ENCODE data around the gene DHX34. TPM values are rescaled to one million over a fixed set of nuclear protein-coding genes. Genes with fewer than 3 reads are reported as not detected.

Gene DHX34
- total and polyA plus RNA-seq, 9 donors, result 2.6 to 21.3 (median 15.3) TPM

DNA sequence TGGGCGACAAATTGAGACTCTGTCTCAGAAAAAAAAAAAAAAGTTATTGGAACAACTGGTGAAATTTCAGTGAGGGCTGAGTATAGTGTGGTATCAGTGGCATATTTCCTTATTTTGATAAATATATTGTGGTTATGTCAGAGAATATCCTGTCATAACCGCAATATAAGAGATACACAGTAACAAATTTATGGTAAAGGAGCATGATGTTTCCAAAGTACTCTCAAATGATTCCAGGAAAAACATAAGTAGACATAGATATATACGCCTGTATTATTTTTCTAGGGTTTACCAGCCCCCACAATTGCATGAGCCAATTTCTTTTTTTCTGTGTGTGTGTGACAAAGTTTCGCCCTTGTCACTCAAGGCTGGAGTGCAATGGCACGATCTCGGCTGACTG lies 45.1 kb upstream of the DHX34 start:
- Histone ChIP-seq H3K4me1 (ENCODE audit: insufficient read depth) (no peaks in the 10 kb centered on the region), H3K36me3 (no peaks in the 10 kb centered on the region), H3K4me3 (no peak overlapping the region), H3K27me3 (no peaks in the 10 kb centered on the region), H3K9me3 (no peaks in the 10 kb centered on the region), H3K27ac (no peak overlapping the region)
- intact Hi-C loops (cut with DNase I), result loop anchor here in 2 of 4 donors (10.0 kb wide), 2 partner anchors 101 to 111 kb away; partner anchors contain the start of gene MEIS3 (in 1 of the 2)
- 79 to 92% (median 86%) methylated on average over 6 of the region's 6 CpGs for WGBS, 3 donors
- TF ChIP-seq EP300 (IDR thresholded peaks at IDR 0.05) (no peak), POLR2A (IDR thresholded peaks at IDR 0.05) (no peak)
- TF ChIP-seq, protein P1, sequence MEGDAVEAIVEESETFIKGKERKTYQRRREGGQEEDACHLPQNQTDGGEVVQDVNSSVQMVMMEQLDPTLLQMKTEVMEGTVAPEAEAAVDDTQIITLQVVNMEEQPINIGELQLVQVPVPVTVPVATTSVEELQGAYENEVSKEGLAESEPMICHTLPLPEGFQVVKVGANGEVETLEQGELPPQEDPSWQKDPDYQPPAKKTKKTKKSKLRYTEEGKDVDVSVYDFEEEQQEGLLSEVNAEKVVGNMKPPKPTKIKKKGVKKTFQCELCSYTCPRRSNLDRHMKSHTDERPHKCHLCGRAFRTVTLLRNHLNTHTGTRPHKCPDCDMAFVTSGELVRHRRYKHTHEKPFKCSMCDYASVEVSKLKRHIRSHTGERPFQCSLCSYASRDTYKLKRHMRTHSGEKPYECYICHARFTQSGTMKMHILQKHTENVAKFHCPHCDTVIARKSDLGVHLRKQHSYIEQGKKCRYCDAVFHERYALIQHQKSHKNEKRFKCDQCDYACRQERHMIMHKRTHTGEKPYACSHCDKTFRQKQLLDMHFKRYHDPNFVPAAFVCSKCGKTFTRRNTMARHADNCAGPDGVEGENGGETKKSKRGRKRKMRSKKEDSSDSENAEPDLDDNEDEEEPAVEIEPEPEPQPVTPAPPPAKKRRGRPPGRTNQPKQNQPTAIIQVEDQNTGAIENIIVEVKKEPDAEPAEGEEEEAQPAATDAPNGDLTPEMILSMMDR (IDR thresholded peaks at IDR 0.05), result no peak
- no peak for DNase-seq

DNA sequence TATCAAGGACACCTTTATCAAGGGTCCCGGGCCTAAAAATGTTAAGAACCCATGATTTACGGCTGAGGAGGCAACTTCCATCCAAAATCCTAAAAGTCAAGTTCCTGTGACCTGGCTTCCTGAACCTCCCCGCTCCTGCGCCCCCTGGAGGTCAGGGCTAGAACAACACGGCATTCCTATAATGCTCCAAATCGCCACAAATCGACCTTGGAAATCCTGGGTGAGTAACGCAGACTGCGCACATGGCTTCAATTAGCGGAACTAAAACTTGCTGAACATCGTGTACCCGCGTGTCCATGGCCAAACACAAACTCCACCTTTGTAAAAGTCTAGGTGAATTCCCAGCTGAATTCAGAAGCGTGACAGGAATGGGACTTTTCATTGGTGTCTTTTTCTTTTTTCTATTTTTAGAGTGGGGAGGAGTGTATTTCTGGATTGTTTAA lies 43.8 kb upstream of the DHX34 start:
- WGBS, 3 donors, result 1 to 2% (median 1%) methylated on average over 14 of the region's 14 CpGs
- H3K4me3 ChIP-seq, result no peak overlapping the region
- H3K9me3 ChIP-seq, result no peaks in the 10 kb centered on the region
- TF ChIP-seq EP300 (IDR thresholded peaks at IDR 0.05) (peak; percentile 43), POLR2A (IDR thresholded peaks at IDR 0.05) (no peak)
- TF ChIP-seq, protein P1 (IDR thresholded peaks at IDR 0.05), result peak; percentile 29 to 81 (median 70)
- H3K36me3 ChIP-seq, result no peaks in the 10 kb centered on the region
- H3K27me3 ChIP-seq, result no peaks in the 10 kb centered on the region
- intact Hi-C loops (cut with DNase I), result loop anchor here in 2 of 4 donors (10.0 kb wide), 2 partner anchors 99 to 109 kb away; partner anchors contain the start of gene MEIS3 (in 1 of the 2)
- peak; percentile 67 to 86 (median 79) for DNase-seq
- H3K27ac ChIP-seq, result no peak overlapping the region
- H3K4me1 ChIP-seq (ENCODE audit: insufficient read depth), result no peaks in the 10 kb centered on the region

DNA sequence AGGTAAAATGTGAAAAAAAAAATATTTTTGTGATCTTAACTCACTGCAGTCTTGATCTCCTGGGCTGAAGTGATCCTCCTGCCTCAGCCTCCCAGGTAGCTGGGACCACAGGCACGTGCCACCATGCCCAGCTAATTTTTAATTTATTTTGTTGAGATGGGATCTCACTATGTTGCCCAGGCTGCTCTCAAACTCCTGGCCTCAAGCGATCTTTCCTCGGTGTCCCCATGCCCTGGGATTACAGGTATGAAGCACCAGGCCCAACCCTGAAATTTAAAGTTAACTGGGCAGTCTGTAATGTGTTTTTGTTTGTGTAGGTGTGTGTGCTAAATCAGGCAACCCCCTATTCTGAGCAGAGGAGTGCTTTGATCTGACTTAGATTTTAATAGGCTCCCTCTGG lies 42.8 kb upstream of the DHX34 start:
- DNase-seq, result no peak
- intact Hi-C loops (cut with DNase I), result loop anchor here in 2 of 4 donors (10.0 kb wide), 2 partner anchors 98 to 108 kb away; partner anchors contain the start of gene MEIS3 (in 1 of the 2)
- Histone ChIP-seq H3K27me3 (no peaks in the 10 kb centered on the region), H3K27ac (no peak overlapping the region), H3K4me1 (ENCODE audit: insufficient read depth) (no peaks in the 10 kb centered on the region), H3K36me3 (no peaks in the 10 kb centered on the region), H3K9me3 (no peaks in the 10 kb centered on the region), H3K4me3 (no peak overlapping the region)
- TF ChIP-seq POLR2A (IDR thresholded peaks at IDR 0.05) (no peak), EP300 (IDR thresholded peaks at IDR 0.05) (no peak)
- TF ChIP-seq, protein P1 (IDR thresholded peaks at IDR 0.05), result no peak
- WGBS, 3 donors, result 93 to 98% (median 97%) methylated on average over 3 of the region's 3 CpGs

DNA sequence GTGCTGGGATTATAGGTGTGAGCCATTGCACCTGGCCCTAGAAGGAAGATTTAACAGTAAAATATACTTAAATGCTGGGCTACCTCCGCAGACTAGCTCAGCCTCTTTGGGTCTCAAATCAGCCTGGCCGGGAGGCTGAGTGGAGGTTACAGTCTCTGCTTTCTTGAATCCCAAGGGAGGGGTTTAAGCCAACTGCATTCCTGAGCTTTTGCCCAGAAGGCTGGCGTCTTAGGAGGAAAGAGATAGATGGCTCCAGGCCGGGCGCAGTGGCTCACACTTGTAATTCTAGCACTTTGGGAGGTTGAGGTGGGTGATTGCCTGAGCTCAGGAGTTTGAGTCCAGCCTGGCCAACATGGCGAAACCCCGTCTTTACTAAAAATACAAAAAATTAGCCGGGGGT lies 40.1 kb upstream of the DHX34 start:
- H3K4me1 ChIP-seq (ENCODE audit: insufficient read depth), result no peaks in the 10 kb centered on the region
- intact Hi-C loops (cut with DNase I), result loop anchor here in 2 of 4 donors (10.0 kb wide), 2 partner anchors 96 to 106 kb away; partner anchors contain the start of gene MEIS3 (in 1 of the 2)
- H3K36me3 ChIP-seq, result no peaks in the 10 kb centered on the region
- no peaks in the 10 kb centered on the region for H3K27me3 ChIP-seq
- 39 to 57% (median 52%) methylated on average over 8 of the region's 8 CpGs for WGBS, 3 donors
- DNase-seq, result no peak
- TF ChIP-seq POLR2A (IDR thresholded peaks at IDR 0.05) (no peak), EP300 (IDR thresholded peaks at IDR 0.05) (no peak)
- TF ChIP-seq, protein P1 (IDR thresholded peaks at IDR 0.05), result no peak
- no peak overlapping the region for H3K27ac ChIP-seq
- no peak overlapping the region for H3K4me3 ChIP-seq
- H3K9me3 ChIP-seq, result no peaks in the 10 kb centered on the region

Data from ovary (tissue), 9 donors.